GM18519 (cell line): ENCODE measurements around the gene SUGCT.

Source experiments
- ATAC-seq: cut with Tn5 transposase; IDR thresholded peaks from one replicate; pipeline ENCODE4 v1.9.1; 2021; ENCODE audit warnings: mild to moderate bottlenecking, moderate library complexity; ENCODE audit not compliant: unreplicated experiment, low FRiP score

SUGCT gene

GRCh38 chr7:40876601-40877000, 741.8 kb downstream of the SUGCT start:
- no peak for ATAC-seq

GRCh38 chr7:40879941-40880543, 745.2 kb downstream of the SUGCT start:
- ATAC-seq: no peak

- no peak for ATAC-seq
Measured at GRCh38 chr7:40880581-40880980, 745.8 kb downstream of the SUGCT start.

GRCh38 chr7:40881405-40881926, 746.7 kb downstream of the SUGCT start:
- ATAC-seq: no peak

GRCh38 chr7:40882071-40882658, 747.4 kb downstream of the SUGCT start:
- no peak for ATAC-seq

GRCh38 chr7:40883826-40884225, 749.0 kb downstream of the SUGCT start:
- no peak for ATAC-seq

- ATAC-seq: no peak
Measured at GRCh38 chr7:40884241-40884640, 749.4 kb downstream of the SUGCT start.

GRCh38 chr7:40885503-40885902, 750.7 kb downstream of the SUGCT start:
- no peak for ATAC-seq

GRCh38 chr7:40887099-40887498, 752.3 kb downstream of the SUGCT start:
- no peak for ATAC-seq

- ATAC-seq: no peak
Measured at GRCh38 chr7:40888499-40888898, 753.7 kb downstream of the SUGCT start.

- ATAC-seq: no peak
Measured at GRCh38 chr7:40889099-40889498, 754.3 kb downstream of the SUGCT start.

- no peak for ATAC-seq
Measured at GRCh38 chr7:40889539-40889938, 754.7 kb downstream of the SUGCT start.

GRCh38 chr7:40890088-40890692, 755.4 kb downstream of the SUGCT start:
- ATAC-seq: no peak

- ATAC-seq: no peak
Measured at GRCh38 chr7:40891232-40891631, 756.4 kb downstream of the SUGCT start.

GRCh38 chr7:40899151-40899550, 764.3 kb downstream of the SUGCT start:
- no peak for ATAC-seq

GRCh38 chr7:40899636-40900507, 765.1 kb downstream of the SUGCT start:
- no peak for ATAC-seq

- ATAC-seq: no peak
Measured at GRCh38 chr7:40903872-40904271, 769.1 kb downstream of the SUGCT start.

- no peak for ATAC-seq
Measured at GRCh38 chr7:40907286-40907685, 772.5 kb downstream of the SUGCT start.

- ATAC-seq: no peak
Measured at GRCh38 chr7:40909346-40909980, 774.7 kb downstream of the SUGCT start.
